Common myeloid progenitor, CD34-positive (primary cell): ENCODE results near the gene KCNIP4.

Experiments used
- CTCF ChIA-PET: fragments of 350-600 bp; sonication (Branson Sonifier 250); formaldehyde crosslinking; loops from one replicate; lab custom pipeline; 2021; ENCODE audit warnings: antibody characterized with exemption; lab: Charles Lee
- POLR2A ChIA-PET: fragments of 350-600 bp; sonication (Branson Sonifier 250); formaldehyde crosslinking; loops from one replicate; lab custom pipeline; 2021; ENCODE audit warnings: antibody characterized with exemption; lab: Charles Lee
- DNase-seq, 3 donors: peaks; one replicate each; pipeline versions ENCODE4 v3.0.0 to v3.0.0-alpha.2; 2013
- H3K27ac ChIP-seq, 2 experiments: 1 replicate in 1 of 2; 2 replicates in 1 of 2; pipeline ENCODE4 v1.7.0; 2013; ENCODE audit warnings: inconsistent platforms in 2 of 2, low read length in 2 of 2, mild to moderate bottlenecking in 2 of 2, low read depth in 1 of 2, moderate library complexity in 1 of 2; ENCODE audit not compliant: severe bottlenecking in 2 of 2, insufficient read depth in 1 of 2, poor library complexity in 1 of 2
- H3K27me3 ChIP-seq, 5 experiments: replicated peaks in 2 of 5; 1 replicate in 3 of 5; 2 replicates in 2 of 5; pipeline versions ENCODE4 v1.6.1 to v1.7.0; 2013; ENCODE audit warnings: low read length in 4 of 5, mild to moderate bottlenecking in 2 of 5, moderate library complexity in 2 of 5, inconsistent platforms in 1 of 5; ENCODE audit not compliant: insufficient read depth in 5 of 5, control insufficient read depth in 4 of 5
- H3K36me3 ChIP-seq, 4 experiments: 1 replicate in 2 of 4; 2 replicates in 2 of 4; pipeline versions ENCODE4 v1.6.1 to v1.7.0; 2013; ENCODE audit warnings: low read length in 3 of 4, control low read depth in 1 of 4, mild to moderate bottlenecking in 1 of 4; ENCODE audit not compliant: control insufficient read depth in 4 of 4, insufficient read depth in 4 of 4
- H3K4me1 ChIP-seq, 4 experiments: 1 replicate in 3 of 4; 2 replicates in 1 of 4; pipeline versions ENCODE4 v1.6.1 to v1.7.1; 2013; ENCODE audit warnings: low read length in 3 of 4, mild to moderate bottlenecking in 3 of 4, control low read depth in 1 of 4, inconsistent platforms in 1 of 4, moderate library complexity in 1 of 4; ENCODE audit not compliant: control insufficient read depth in 4 of 4, insufficient read depth in 4 of 4; ENCODE audit errors: control extremely low read depth in 1 of 4
- H3K4me3 ChIP-seq, 7 experiments: 1 replicate in 4 of 7; 2 replicates in 3 of 7; pipeline versions ENCODE4 v1.5.1 to v1.7.0; 2013; ENCODE audit warnings: mild to moderate bottlenecking in 7 of 7, low read length in 6 of 7, moderate library complexity in 6 of 7, inconsistent platforms in 2 of 7, low read depth in 2 of 7, control low read depth in 1 of 7; ENCODE audit not compliant: insufficient read depth in 4 of 7, control insufficient read depth in 1 of 7; ENCODE audit errors: extremely low read depth in 1 of 7
- H3K9me3 ChIP-seq, 5 experiments: 1 replicate in 4 of 5; 2 replicates in 1 of 5; pipeline versions ENCODE4 v1.6.1 to v1.7.1; 2013; ENCODE audit warnings: low read length in 4 of 5, mild to moderate bottlenecking in 2 of 5, inconsistent platforms in 1 of 5, low read depth in 1 of 5, moderate library complexity in 1 of 5; ENCODE audit not compliant: control insufficient read depth in 4 of 5, insufficient read depth in 2 of 5; ENCODE audit errors: control extremely low read depth in 1 of 5
- WGBS: methylation state at CpG from one replicate; pipeline ENCODE4 v1.1.5; 2013; ENCODE audit not compliant: insufficient coverage; 5-methylcytosine and 5-hydroxymethylcytosine counted together

KCNIP4 gene

GRCh38 chr4:21469438-21470300 lies 478.9 kb downstream of the KCNIP4 start:
- ChIA-PET CTCF (no interaction called here), POLR2A (interaction anchor here (0.7 kb wide), 1 partner anchor 318 kb away, joined by 3 read pairs; no protein-coding TSS in a partner anchor)
- Histone ChIP-seq H3K4me3 (no peak overlapping the region), H3K9me3 (no peaks in the 10 kb centered on the region), H3K36me3 (no peaks in the 10 kb centered on the region), H3K4me1 (no peaks in the 10 kb centered on the region), H3K27ac (no peak overlapping the region), H3K27me3 (no peaks in the 10 kb centered on the region)
- 84% methylated on average over 6 of the region's 9 CpGs for WGBS
- DNase-seq = peak in 1 of 3 donors; percentile 5

- H3K9me3 ChIP-seq = no peaks in the 10 kb centered on the region
- no peaks in the 10 kb centered on the region for H3K27me3 ChIP-seq
- DNase-seq = no peak
- H3K4me3 ChIP-seq = no peak overlapping the region
- 100% methylated on average over 1 of the region's 4 CpGs for WGBS
- no peaks in the 10 kb centered on the region for H3K4me1 ChIP-seq
- ChIA-PET POLR2A (no interaction called here), CTCF (no interaction called here)
- H3K27ac ChIP-seq = no peak overlapping the region
- no peaks in the 10 kb centered on the region for H3K36me3 ChIP-seq
Measured at GRCh38 chr4:21467551-21467950, 481.0 kb downstream of the KCNIP4 start.

GRCh38 chr4:21457086-21457840 lies 491.3 kb downstream of the KCNIP4 start:
- no peaks in the 10 kb centered on the region for H3K36me3 ChIP-seq
- no peak overlapping the region for H3K27ac ChIP-seq
- H3K4me1 ChIP-seq = no peaks in the 10 kb centered on the region
- CTCF ChIA-PET = no interaction called here
- H3K27me3 ChIP-seq = no peaks in the 10 kb centered on the region
- H3K9me3 ChIP-seq = no peaks in the 10 kb centered on the region
- no peak overlapping the region for H3K4me3 ChIP-seq
- DNase-seq = no peak
- POLR2A ChIA-PET = no interaction called here
- 91% methylated on average over 4 of the region's 6 CpGs for WGBS

- no CpG with 5 or more reads among the region's 1 CpG for WGBS
- no peaks in the 10 kb centered on the region for H3K27me3 ChIP-seq
- POLR2A ChIA-PET = interaction anchor here (1.0 kb wide), 1 partner anchor 58 kb away, joined by 3 read pairs; no protein-coding TSS in a partner anchor
- no peak overlapping the region for H3K4me3 ChIP-seq
- CTCF ChIA-PET = interaction anchor here (0.9 kb wide), 1 partner anchor 10 kb away, joined by 3 read pairs; no protein-coding TSS in a partner anchor
- no peak for DNase-seq
- H3K36me3 ChIP-seq = no peaks in the 10 kb centered on the region
- H3K27ac ChIP-seq = no peak overlapping the region
- H3K4me1 ChIP-seq = no peaks in the 10 kb centered on the region
- no peaks in the 10 kb centered on the region for H3K9me3 ChIP-seq
Measured at GRCh38 chr4:21454831-21455230, 493.7 kb downstream of the KCNIP4 start.

- POLR2A ChIA-PET = interaction anchor here (1.0 kb wide), 1 partner anchor 57 kb away, joined by 3 read pairs; no protein-coding TSS in a partner anchor
- WGBS = 63% methylated on average over 3 of the region's 4 CpGs
- CTCF ChIA-PET = no interaction called here
Measured at GRCh38 chr4:21454201-21454600, 494.4 kb downstream of the KCNIP4 start.

GRCh38 chr4:21452931-21453330 lies 495.6 kb downstream of the KCNIP4 start:
- no peak for DNase-seq
- CTCF ChIA-PET = no interaction called here
- POLR2A ChIA-PET = no interaction called here
- Histone ChIP-seq H3K36me3 (no peaks in the 10 kb centered on the region), H3K27ac (no peak overlapping the region), H3K9me3 (no peaks in the 10 kb centered on the region), H3K27me3 (no peaks in the 10 kb centered on the region), H3K4me1 (no peaks in the 10 kb centered on the region), H3K4me3 (no peak overlapping the region)

More at GRCh38 chr4:21454201-21454600, 494.4 kb downstream of the KCNIP4 start:
- Histone ChIP-seq H3K27me3 (no peaks in the 10 kb centered on the region), H3K4me1 (no peaks in the 10 kb centered on the region), H3K4me3 (no peak overlapping the region), H3K36me3 (no peaks in the 10 kb centered on the region), H3K27ac (no peak overlapping the region), H3K9me3 (no peaks in the 10 kb centered on the region)
- DNase-seq = no peak

GRCh38 chr4:21451032-21451431 lies 497.5 kb downstream of the KCNIP4 start:
- ChIA-PET CTCF (no interaction called here), POLR2A (no interaction called here)
- no peaks in the 10 kb centered on the region for H3K4me1 ChIP-seq
- no peaks in the 10 kb centered on the region for H3K9me3 ChIP-seq
- H3K4me3 ChIP-seq = no peak overlapping the region
- no peak for DNase-seq
- no peaks in the 10 kb centered on the region for H3K27me3 ChIP-seq
- 83% methylated on average over 1 of the region's 1 CpG for WGBS
- no peak overlapping the region for H3K27ac ChIP-seq
- H3K36me3 ChIP-seq = no peaks in the 10 kb centered on the region
